ENCODE data around the gene FAM98C.
"Not testable (repeated sequence)": the region's sequence is repeated elsewhere in the genome, so short reads cannot be mapped to it uniquely, and the experiment has no call there.

FAM98C gene

DNA sequence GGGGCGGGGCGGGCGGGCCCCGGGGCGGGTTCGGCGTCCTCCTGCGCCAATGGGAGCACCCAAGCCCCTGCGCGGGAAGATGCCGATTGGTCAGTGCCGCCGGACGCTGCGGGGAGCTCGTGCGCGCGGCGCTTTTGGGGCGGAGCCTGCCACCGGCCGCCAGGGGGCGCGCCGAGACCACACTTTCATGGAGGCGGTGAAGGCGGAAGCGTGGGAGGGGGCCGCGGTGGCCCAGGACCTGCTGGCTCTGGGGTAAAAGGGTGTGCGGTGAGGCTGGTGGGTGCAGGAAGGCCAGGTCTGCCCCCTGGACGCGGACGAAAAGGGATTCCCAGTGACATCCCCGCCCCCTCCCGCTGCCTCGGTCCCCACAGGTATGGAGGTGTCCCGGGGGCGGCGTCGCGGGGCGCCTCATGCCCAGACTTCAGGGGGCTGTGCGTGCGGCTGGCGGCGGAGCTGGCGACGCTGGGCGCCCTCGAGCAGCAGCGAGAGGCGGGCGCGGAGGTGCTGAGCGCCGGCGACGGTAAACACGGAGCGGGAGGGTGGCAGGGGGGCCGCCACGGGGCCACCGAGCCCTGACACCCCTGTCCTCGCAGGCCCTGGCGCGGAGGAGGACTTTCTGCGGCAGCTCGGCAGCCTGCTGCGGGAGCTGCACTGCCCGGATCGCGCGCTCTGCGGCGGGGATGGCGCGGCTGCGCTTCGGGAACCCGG is at the start of gene FAM98C:
TSS of gene FAM98C (plus strand) at position 127 of the 708 bp plus-strand sequence. CDS start at position 188, 61 bp downstream.
- peak; percentile 98 for DNase-seq

- DNase-seq = no peak
Observed at GRCh38 chr19:38355728-38356725, 46.9 kb upstream of the FAM98C start.

GRCh38 chr19:38358071-38358470 is 44.8 kb upstream of the FAM98C start:
- no peak for DNase-seq

GRCh38 chr19:38359242-38360021 is 43.5 kb upstream of the FAM98C start:
- no peak for DNase-seq

GRCh38 chr19:38360351-38360750 is 42.5 kb upstream of the FAM98C start:
- DNase-seq = no peak

- DNase-seq = no peak
Observed at GRCh38 chr19:38360839-38361631, 41.9 kb upstream of the FAM98C start.

GRCh38 chr19:38361633-38362075 is 41.2 kb upstream of the FAM98C start:
- DNase-seq = peak; percentile 70

GRCh38 chr19:38362076-38362945 is 40.6 kb upstream of the FAM98C start:
- peak; percentile 60 for DNase-seq

GRCh38 chr19:38362946-38363688 is 39.8 kb upstream of the FAM98C start:
- not testable (repeated sequence) for DNase-seq

DNA sequence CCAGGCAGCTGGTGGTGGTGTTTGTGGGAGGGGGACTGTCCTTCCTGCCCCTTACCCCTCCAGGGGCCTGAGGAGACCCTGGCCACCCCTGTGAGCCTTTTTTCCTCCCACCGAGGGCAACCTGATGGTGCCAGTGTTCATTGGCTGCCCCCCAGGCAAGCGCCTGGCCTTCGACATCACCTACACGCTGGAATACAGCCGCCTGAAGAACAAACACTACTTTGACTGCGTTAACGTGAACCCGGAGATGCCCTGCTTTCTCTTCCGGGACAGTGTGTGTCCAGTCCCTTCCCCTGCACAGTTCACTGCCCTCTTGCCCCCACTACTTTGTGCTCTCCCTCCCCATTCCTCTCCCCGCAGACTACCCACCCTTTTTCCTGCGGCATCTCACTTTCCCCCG is 35.9 kb upstream of the FAM98C start:
- no peak for DNase-seq

DNA sequence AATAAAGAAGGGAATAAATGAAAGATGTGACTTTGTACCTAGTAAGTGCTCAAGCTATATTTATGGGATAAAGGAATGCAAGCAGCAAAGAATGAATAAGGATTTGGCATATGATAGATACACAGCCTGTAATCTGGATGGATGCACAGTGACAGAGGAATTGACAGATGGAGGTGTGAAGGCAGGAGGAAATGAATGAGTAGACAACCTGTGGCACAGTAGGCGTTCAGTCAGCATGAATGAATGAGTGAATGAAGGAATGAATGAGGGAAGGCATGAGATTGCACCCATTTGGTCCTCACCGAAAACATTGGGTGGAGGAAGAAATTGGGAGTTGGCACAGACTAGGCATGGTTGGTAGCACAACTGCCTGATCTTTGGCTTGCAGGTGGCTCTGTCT is 33.3 kb upstream of the FAM98C start:
- DNase-seq = no peak

DNA sequence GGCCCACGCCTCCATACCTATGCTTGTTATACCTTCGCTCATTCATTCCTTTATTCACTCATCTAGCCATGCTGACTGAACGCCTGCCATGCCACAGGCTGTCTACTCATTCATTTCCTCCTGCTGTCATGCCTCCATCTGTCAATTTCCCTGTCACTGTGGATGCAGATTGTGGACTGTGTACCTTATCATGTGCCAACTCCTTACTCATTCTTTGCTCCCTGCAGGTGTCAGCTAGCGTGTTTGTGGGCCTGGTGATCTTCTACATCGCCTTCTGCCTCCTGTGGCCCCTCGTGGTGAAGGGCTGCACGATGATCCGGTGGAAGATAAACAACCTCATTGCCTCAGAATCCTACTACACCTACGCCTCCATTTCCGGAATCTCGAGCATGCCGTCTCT is 32.6 kb upstream of the FAM98C start:
- DNase-seq = no peak

DNA sequence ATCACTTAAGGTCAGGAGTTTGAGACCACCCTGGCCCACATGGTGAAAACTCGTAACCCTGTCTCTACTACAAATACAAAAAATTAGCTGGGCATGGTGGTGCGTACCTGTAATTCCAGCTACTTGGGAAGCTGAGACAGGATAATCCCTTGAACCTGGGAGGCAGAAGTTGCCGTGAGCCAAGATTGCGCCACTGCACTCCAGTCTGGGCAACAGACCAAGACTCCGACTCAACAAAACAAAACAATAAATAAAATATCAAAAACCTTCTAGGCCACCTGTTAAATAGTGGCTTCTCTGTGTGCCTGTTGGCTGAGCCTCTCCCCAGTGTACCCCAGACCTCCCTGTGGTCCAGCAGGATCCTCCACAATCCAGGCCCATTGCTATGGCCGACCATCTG is 31.8 kb upstream of the FAM98C start:
- no peak for DNase-seq

- DNase-seq = no peak
Observed at GRCh38 chr19:38373907-38374331, 29.0 kb upstream of the FAM98C start.

DNA sequence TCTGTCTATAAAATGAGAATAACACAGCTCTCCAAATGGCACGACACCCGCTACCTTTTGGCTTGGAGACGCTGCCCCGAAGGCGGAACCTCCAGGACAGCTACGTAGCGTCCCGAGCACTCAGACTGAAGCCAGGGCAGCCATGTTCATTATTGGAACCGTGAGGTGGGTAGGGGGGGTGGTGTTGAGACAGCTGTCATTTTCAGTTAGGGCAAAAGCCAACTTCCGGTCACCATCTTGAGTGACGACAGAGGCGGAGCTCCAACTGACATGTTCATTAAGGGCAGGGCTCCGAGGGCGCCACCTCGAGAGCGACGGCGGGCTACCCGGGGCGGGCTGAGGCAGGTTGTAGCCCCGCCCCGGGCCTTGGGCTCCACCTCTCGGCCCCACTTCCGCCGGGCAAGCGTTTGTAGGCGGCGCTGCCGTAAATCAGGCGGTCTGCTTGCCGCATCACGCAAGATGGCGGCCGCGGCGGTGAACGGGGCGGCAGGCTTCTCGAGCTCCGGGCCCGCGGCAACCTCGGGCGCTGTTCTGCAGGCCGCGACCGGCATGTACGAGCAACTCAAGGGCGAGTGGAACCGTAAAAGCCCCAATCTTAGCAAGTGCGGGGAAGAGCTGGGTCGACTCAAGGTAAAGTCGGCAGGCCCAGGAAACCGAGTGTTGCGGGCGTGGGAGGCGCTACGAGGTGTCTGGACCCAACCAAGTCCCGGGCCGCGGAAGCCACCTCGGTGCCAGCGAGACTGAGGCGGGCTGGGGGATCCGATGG is 28.4 kb upstream of the FAM98C start, which contains the start of gene PSMD8:
TSS of gene PSMD8 (plus strand) at position 240 of the 766 bp plus-strand sequence. CDS start at position 271, 31 bp downstream.
- peak; percentile 100 for DNase-seq

DNA sequence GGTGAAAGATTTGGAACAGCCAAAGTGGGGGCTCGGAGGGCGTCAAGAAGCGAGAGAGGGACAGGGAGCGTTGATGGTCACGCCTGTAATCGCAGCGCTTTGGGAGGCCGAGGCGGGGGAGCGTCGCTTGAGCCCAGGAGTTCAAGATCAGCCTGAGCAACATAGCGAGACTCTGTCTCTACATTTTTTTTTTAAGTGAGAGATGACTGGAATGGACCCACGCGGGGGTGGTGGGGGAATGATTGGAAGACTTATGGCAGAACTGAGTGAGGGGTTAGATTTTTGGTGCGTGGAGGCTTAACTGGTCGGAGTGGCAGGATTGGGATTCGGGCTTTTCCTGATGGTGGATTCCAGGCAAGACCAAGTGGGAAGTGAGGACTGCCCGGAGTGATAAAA is 27.8 kb upstream of the FAM98C start:
- DNase-seq = no peak

DNA sequence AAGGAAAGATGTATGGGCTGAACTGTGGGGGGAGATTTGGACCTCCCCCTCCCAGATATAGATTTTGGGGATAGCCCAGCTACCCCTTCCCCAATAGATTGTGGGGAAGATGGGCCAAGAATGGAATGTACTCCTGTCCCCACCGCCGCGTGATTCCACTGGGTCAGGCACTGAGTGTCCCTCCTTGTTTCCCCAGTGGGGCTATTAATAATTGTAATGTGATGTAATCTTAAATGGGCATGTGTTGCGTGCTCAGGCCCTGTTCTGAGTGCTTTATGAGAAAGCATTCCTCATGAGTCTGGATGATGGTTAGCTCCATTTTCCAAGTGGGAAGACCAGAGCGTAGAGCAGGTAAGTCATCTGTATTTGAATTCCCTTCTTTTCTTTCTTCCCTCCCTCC is 27.1 kb upstream of the FAM98C start:
- no peak for DNase-seq

DNA sequence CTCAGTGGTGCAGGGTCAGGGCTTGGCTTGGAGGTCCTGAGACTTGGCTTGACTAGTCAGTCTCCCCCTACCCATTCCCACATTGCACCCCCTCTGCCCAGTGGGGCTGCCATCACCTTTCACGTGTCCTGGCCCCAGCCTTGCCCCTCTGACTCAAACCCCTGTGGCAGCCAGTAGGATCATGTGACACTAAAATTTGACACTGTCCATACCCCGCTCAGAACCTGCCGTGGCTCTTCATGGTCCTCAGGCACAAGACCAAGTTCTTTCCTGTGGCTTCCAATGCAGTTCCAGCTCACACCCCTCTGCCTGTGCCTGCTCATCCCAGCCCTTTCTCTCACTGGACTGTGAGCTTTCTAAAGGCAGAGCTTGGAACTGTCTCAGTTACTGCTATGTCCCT is 26.3 kb upstream of the FAM98C start:
- DNase-seq = no peak

DNA sequence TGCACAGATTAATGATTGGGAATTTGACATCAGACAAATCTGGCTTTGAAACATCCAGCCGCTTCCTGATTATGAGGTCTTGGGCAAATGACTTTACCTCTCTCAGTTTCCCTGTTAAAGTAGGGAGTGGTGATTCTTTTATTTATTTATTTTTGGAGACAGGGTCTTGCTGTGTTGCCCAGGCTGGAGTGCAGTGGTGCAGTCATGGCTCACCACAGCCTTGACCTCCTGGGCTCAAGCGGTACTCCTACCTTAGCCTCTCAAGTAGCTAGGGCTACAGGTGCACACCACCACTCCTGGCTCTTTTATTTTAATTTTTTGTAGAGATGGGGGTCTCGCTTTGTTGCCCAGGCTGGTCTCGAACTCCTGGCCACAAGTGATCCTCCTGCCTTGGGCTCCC is 25.8 kb upstream of the FAM98C start:
- DNase-seq = no peak
